ENCODE data around the gene TFE3.

DNA sequence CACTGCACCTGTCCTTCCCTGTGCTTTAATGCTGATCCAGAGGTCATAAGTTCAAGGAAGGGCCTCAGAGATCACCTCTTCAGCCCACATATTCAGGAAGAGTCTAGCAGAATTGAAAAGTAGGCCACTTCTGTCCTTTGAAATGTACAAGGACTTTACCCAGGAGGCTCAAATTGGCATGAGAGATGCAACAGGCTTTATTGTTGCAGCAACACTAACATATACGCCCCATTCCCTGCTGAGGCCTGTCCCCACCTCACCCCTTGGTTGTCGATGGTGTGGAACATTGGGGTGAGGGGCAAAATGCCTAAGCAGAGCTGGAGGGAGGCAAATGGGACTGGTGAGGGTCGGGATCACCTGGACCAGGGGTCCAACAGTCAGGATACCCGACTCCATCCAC is 27.8 kb upstream of the TFE3 start:
- TF ChIP-seq, protein P1, sequence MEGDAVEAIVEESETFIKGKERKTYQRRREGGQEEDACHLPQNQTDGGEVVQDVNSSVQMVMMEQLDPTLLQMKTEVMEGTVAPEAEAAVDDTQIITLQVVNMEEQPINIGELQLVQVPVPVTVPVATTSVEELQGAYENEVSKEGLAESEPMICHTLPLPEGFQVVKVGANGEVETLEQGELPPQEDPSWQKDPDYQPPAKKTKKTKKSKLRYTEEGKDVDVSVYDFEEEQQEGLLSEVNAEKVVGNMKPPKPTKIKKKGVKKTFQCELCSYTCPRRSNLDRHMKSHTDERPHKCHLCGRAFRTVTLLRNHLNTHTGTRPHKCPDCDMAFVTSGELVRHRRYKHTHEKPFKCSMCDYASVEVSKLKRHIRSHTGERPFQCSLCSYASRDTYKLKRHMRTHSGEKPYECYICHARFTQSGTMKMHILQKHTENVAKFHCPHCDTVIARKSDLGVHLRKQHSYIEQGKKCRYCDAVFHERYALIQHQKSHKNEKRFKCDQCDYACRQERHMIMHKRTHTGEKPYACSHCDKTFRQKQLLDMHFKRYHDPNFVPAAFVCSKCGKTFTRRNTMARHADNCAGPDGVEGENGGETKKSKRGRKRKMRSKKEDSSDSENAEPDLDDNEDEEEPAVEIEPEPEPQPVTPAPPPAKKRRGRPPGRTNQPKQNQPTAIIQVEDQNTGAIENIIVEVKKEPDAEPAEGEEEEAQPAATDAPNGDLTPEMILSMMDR (IDR thresholded peaks at IDR 0.05) = no peak
- TF ChIP-seq EP300 (IDR thresholded peaks at IDR 0.05) (no peak), POLR2A (IDR thresholded peaks at IDR 0.05) (no peak), POLR2AphosphoS5 (IDR thresholded peaks at IDR 0.05) (no peak)
